Esophagus squamous epithelium (tissue), 5 donors: Measurements from ENCODE around the gene CHCHD3. TPM values are rescaled to one million over a fixed set of nuclear protein-coding genes. Genes with fewer than 3 reads are reported as not detected.

Source experiments
- DNase-seq: peaks from one replicate; lab custom pipeline; 2025; lab: John Stamatoyannopoulos, UW
- H3K27ac ChIP-seq, 4 donors: fragments of 200-600 bp; sonication (generic); one replicate each; pipeline ENCODE4 v1.5.1; 2016 to 2019; ENCODE audit warnings: mild to moderate bottlenecking in 1 of 4
- H3K27me3 ChIP-seq, 4 donors: fragments of 200-600 bp; sonication (generic); 1 replicate in 3 of 4; 2 replicates in 1 of 4; pipeline versions ENCODE4 v1.5.1 to v1.6.0; 2017 to 2021; ENCODE audit warnings: antibody characterized with exemption in 1 of 4
- H3K36me3 ChIP-seq, 3 donors: fragments of 200-600 bp; sonication (generic); one replicate each; pipeline ENCODE4 v1.5.1; 2016 to 2019
- H3K4me1 ChIP-seq, 3 donors: fragments of 200-600 bp; sonication (generic); one replicate each; pipeline ENCODE4 v1.5.1; 2017 to 2019
- H3K4me3 ChIP-seq, 4 donors: fragments of 200-600 bp; sonication (generic); 1 replicate in 3 of 4; 2 replicates in 1 of 4; pipeline ENCODE4 v1.5.1; 2016 to 2019; ENCODE audit warnings: mild to moderate bottlenecking in 2 of 4, moderate library complexity in 1 of 4
- H3K9me3 ChIP-seq, 3 donors: fragments of 200-600 bp; sonication (generic); one replicate each; pipeline ENCODE4 v1.5.1; 2016 to 2019
- POLR2A ChIP-seq, 4 donors: fragments of 450-650 bp; IDR thresholded peaks; one replicate each; pipeline ENCODE4 v1.6.1; 2017; ENCODE audit warnings: antibody characterized with exemption in 4 of 4, mild to moderate bottlenecking in 4 of 4, moderate library complexity in 3 of 4
- WGBS, 2 donors: methylation state at CpG; one replicate each; pipeline ENCODE4 v1.1.5; 2018; 5-methylcytosine and 5-hydroxymethylcytosine counted together
- intact Hi-C: fragments of 100-400 bp; cut with DNase I; formaldehyde crosslinking; loops from one replicate; pipeline ENCODE4 v1.15.0; 2022
- total RNA-seq, 4 donors: library from RNA; depleted of rRNA; stranded (reverse); fragments of >200 nt; gene quantifications; one replicate each; pipeline ENCODE4 v1.1.0, GENCODE V29; 2016
- TF ChIP-seq, protein P1 (sequence below), 6 experiments: fragments of 450-650 bp in 4 of 6; fragments of 200-600 bp in 2 of 6; sonication (generic) in 2 of 6; IDR thresholded peaks; one replicate each; pipeline ENCODE4 v1.5.1; 2016 to 2019; ENCODE audit warnings: antibody characterized with exemption in 6 of 6, mild to moderate bottlenecking in 4 of 6, moderate library complexity in 4 of 6
- donor health status: DM: yes; HTN: yes; CAD: no.

CHCHD3 gene
- total RNA-seq, 4 donors from 2014 or later, result 36.8 to 55.0 (median 40.9) TPM

DNA sequence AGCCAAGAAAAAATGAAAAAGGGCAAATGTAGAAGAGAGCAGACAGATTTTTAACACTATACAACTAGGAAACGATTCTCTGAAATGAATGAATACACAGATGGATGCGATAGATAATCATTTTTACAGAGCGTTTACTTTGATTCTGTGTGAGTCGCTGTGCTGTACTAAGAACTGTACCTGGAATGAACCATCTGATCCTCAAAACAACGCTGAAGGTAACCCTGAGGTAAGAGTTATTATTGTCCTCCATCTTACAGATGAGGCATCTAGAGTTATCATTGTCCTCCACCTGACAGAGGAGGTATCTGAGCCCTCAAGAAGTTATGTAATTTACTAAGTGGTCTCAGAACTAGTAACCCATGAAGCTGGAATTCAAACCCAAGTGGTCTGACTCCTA, 80.2 kb downstream of the CHCHD3 start:
- no peaks in the 10 kb centered on the region for H3K36me3 ChIP-seq
- H3K9me3 ChIP-seq, result no peaks in the 10 kb centered on the region
- WGBS, 2 donors, result 84 to 91% methylated on average over 5 of the region's 5 CpGs
- H3K27me3 ChIP-seq, result no peaks in the 10 kb centered on the region
- no peak overlapping the region for H3K4me3 ChIP-seq
- no peak overlapping the region for H3K27ac ChIP-seq
- no peak for DNase-seq
- no peak for TF ChIP-seq POLR2A (IDR thresholded peaks at IDR 0.05)
- TF ChIP-seq, protein P1, sequence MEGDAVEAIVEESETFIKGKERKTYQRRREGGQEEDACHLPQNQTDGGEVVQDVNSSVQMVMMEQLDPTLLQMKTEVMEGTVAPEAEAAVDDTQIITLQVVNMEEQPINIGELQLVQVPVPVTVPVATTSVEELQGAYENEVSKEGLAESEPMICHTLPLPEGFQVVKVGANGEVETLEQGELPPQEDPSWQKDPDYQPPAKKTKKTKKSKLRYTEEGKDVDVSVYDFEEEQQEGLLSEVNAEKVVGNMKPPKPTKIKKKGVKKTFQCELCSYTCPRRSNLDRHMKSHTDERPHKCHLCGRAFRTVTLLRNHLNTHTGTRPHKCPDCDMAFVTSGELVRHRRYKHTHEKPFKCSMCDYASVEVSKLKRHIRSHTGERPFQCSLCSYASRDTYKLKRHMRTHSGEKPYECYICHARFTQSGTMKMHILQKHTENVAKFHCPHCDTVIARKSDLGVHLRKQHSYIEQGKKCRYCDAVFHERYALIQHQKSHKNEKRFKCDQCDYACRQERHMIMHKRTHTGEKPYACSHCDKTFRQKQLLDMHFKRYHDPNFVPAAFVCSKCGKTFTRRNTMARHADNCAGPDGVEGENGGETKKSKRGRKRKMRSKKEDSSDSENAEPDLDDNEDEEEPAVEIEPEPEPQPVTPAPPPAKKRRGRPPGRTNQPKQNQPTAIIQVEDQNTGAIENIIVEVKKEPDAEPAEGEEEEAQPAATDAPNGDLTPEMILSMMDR (IDR thresholded peaks at IDR 0.05), result no peak
- intact Hi-C loops, result no loop called here
- H3K4me1 ChIP-seq, result peaks cover 0 to 12% (median 4%) of the 10 kb centered on the region in 3 donors

DNA sequence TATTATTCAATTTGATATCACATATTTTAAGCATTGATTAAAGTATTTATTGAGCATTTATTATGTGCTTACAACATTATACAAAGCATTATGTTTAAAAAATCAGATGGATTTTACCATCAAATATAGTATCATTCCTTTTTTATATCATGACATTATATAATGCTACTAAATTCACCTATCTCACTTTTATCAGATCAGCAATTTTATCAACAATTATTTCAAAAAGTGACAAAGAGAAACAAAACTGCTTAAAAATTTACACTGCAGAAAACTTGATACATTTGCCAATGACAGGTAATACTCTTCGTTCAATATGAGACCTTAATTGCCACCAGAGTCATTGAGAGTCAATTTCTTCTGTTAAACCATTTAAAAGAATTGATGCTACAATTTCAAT, 82.0 kb downstream of the CHCHD3 start:
- TF ChIP-seq, protein P1 (IDR thresholded peaks at IDR 0.05), result no peak
- TF ChIP-seq POLR2A (IDR thresholded peaks at IDR 0.05), result no peak
- Histone ChIP-seq H3K36me3 (no peaks in the 10 kb centered on the region), H3K27me3 (no peaks in the 10 kb centered on the region), H3K4me1 (peaks cover 0 to 12% (median 4%) of the 10 kb centered on the region in 3 donors), H3K4me3 (no peak overlapping the region), H3K27ac (no peak overlapping the region), H3K9me3 (no peaks in the 10 kb centered on the region)
- DNase-seq, result no peak
- intact Hi-C loops, result no loop called here
- 97 to 100% methylated on average over 1 of the region's 1 CpG for WGBS, 2 donors

DNA sequence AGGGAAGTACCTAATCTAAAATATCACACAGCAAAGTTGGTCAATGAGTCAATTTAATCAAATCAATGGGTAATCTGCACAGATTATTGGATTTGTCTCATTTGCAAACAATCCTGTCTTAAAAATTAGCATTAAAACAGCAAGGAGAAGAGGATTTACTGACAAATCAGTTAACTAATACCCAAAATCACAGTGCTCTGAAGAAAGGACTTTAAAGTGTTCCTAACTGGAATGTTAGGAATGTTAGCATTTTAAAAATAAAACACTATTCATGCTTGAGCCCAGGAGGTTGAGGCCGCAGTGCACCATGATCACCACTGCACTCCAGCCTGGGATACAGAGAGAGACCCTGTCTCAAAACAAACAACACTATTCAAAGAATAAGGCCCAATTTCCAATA, 83.1 kb downstream of the CHCHD3 start:
- 80 to 100% methylated on average over 1 of the region's 1 CpG for WGBS, 2 donors
- intact Hi-C loops, result no loop called here
- Histone ChIP-seq H3K36me3 (no peaks in the 10 kb centered on the region), H3K9me3 (no peaks in the 10 kb centered on the region), H3K4me3 (no peak overlapping the region), H3K27me3 (no peaks in the 10 kb centered on the region), H3K27ac (no peak overlapping the region), H3K4me1 (peaks cover 0 to 12% (median 4%) of the 10 kb centered on the region in 3 donors)
- DNase-seq, result no peak
- TF ChIP-seq, protein P1 (IDR thresholded peaks at IDR 0.05), result no peak
- TF ChIP-seq POLR2A (IDR thresholded peaks at IDR 0.05), result no peak

DNA sequence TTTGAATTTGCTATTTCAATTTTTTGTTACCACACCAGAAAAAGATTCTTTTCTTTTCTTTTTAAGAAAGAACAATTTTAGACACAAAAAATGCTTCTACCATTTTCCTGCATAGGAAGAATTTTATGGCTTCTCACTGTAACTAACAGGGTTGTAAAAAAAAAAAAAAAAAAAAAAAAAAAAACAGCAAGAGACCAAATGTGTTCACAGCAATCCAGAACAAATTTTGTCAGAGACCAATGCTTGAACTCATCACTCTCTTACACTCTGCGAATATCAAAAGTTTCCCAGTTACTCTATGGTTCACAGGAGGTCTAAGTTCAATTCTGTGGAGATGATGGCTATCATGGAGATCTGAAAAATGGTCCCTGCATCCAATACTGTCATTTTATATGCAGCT, 84.4 kb downstream of the CHCHD3 start:
- intact Hi-C loops, result no loop called here
- Histone ChIP-seq H3K9me3 (no peaks in the 10 kb centered on the region), H3K4me3 (no peak overlapping the region), H3K36me3 (no peaks in the 10 kb centered on the region), H3K4me1 (peaks cover 0 to 1% (median 0%) of the 10 kb centered on the region in 3 donors), H3K27ac (no peak overlapping the region), H3K27me3 (no peaks in the 10 kb centered on the region)
- 84 to 94% methylated on average over 1 of the region's 1 CpG for WGBS, 2 donors
- TF ChIP-seq, protein P1 (IDR thresholded peaks at IDR 0.05), result no peak
- no peak for TF ChIP-seq POLR2A (IDR thresholded peaks at IDR 0.05)
- DNase-seq, result no peak

DNA sequence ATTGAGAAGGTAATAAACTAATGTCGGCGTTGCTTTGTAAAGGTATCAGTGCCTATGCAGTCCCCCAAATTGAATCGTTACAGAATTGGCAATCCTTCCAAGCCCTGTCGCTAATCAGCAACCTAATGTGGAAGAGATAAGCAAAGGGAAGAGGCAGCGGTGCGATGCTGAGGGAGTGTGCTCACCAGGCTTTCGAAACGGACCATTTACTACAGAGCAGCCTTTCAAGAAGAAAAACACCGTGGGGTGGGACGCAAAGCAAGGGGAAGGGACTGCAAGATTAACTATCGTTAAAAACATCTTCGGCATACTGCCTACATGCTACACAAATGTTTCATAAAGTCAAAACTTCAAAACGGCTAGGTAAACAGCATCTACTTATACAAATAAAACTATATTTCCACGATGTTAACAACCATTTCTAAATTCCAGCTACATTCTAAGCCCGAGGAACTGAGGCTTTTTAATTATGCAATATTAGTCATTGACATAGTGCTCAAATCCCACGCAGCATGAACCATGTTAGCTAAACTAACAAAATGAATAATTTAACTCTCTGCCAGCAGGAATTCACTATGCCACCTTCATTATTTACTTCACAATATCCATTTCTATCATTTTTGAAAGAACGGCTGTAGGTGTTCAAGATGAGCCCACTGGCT, 85.2 kb downstream of the CHCHD3 start:
- TF ChIP-seq, protein P1 (IDR thresholded peaks at IDR 0.05), result no peak
- no peak for TF ChIP-seq POLR2A (IDR thresholded peaks at IDR 0.05)
- Histone ChIP-seq H3K27me3 (no peaks in the 10 kb centered on the region), H3K4me3 (no peak overlapping the region), H3K4me1 (no peaks in the 10 kb centered on the region), H3K9me3 (no peaks in the 10 kb centered on the region), H3K27ac (no peak overlapping the region), H3K36me3 (no peaks in the 10 kb centered on the region)
- intact Hi-C loops, result no loop called here
- 83 to 85% methylated on average over 17 of the region's 17 CpGs for WGBS, 2 donors
- DNase-seq, result no peak
